ENCODE data around the gene B3GALT5.

The B3GALT5 gene

GRCh38 chr21:39648879-39649278 lies 36.1 kb downstream of the B3GALT5 start:
- no peak for DNase-seq

- DNase-seq: no peak
Measured at GRCh38 chr21:39649526-39649925, 36.8 kb downstream of the B3GALT5 start.

- DNase-seq: no peak
Measured at GRCh38 chr21:39650306-39650705, 37.6 kb downstream of the B3GALT5 start.

- no peak for DNase-seq
Measured at GRCh38 chr21:39650801-39651200, 38.1 kb downstream of the B3GALT5 start.

- DNase-seq: no peak
Measured at GRCh38 chr21:39651206-39651605, 38.5 kb downstream of the B3GALT5 start.

GRCh38 chr21:39654951-39655350 lies 42.2 kb downstream of the B3GALT5 start:
- no peak for DNase-seq

- DNase-seq: no peak
Measured at GRCh38 chr21:39655589-39655988, 42.8 kb downstream of the B3GALT5 start.

- no peak for DNase-seq
Measured at GRCh38 chr21:39656209-39656608, 43.5 kb downstream of the B3GALT5 start.

GRCh38 chr21:39657091-39657689 lies 44.5 kb downstream of the B3GALT5 start:
- DNase-seq: no peak

- DNase-seq: no peak
Measured at GRCh38 chr21:39658066-39658465, 45.3 kb downstream of the B3GALT5 start.

GRCh38 chr21:39659070-39659815 lies 46.5 kb downstream of the B3GALT5 start:
- no peak for DNase-seq

- DNase-seq: no peak
Measured at GRCh38 chr21:39660191-39660980, 47.6 kb downstream of the B3GALT5 start.

GRCh38 chr21:39661121-39661520 lies 48.4 kb downstream of the B3GALT5 start:
- no peak for DNase-seq

GRCh38 chr21:39661740-39662139 lies 49.0 kb downstream of the B3GALT5 start:
- no peak for DNase-seq

- no peak for DNase-seq
Measured at GRCh38 chr21:39662411-39662953, 49.7 kb downstream of the B3GALT5 start.

- DNase-seq: no peak
Measured at GRCh38 chr21:39663066-39663465, 50.3 kb downstream of the B3GALT5 start.

- DNase-seq: no peak
Measured at GRCh38 chr21:39663742-39664492, 51.2 kb downstream of the B3GALT5 start.

- DNase-seq: no peak
Measured at GRCh38 chr21:39664586-39664985, 51.8 kb downstream of the B3GALT5 start.

- no peak for DNase-seq
Measured at GRCh38 chr21:39666026-39666425, 53.3 kb downstream of the B3GALT5 start.

GRCh38 chr21:39666681-39667315 lies 54.1 kb downstream of the B3GALT5 start:
- DNase-seq: no peak

GRCh38 chr21:39667353-39667891 lies 54.7 kb downstream of the B3GALT5 start:
- DNase-seq: no peak

GRCh38 chr21:39668369-39668768 lies 55.6 kb downstream of the B3GALT5 start:
- DNase-seq: no peak

Data from CD4-positive, alpha-beta T cell treated with Interleukin-10 for 1 hour (primary cell).